Loucy (cell line): ENCODE data around the gene TNFSF13.

Experiments
- EZH2phosphoT487 ChIP-seq: fragments of 200-600 bp; IDR thresholded peaks from 2 replicates; pipeline ENCODE4 v1.6.1; 2018; ENCODE audit warnings: antibody characterized with exemption, mild to moderate bottlenecking, moderate library complexity, borderline replicate concordance
- TF ChIP-seq, protein P1 (sequence below): fragments of 200-600 bp; sonication (generic); conservative IDR thresholded peaks from 2 replicates; pipeline ENCODE4 v1.5.1; 2014; ENCODE audit warnings: mild to moderate bottlenecking, antibody characterized with exemption, low read length

DNA sequence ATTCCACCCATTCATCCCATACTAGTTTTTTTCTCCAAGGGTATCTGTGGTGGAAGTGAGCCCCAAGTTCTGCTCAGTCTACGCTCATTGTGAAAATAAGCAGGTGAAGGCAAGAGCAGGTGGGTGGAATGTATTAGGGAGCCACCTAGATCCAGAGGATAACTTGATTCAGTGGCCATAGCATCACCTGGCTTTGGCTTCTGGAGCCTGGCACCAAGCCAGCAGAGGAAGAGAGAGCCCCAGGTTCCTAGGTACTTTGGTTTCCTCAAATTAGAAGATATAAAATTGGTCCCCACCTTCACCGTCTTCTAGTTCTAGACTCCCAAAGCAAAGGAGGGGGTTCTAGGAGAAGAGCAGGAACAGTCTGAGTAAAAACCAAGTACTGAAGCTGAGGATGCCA is 52.1 kb downstream of the TNFSF13 start:
- TF ChIP-seq, protein P1, sequence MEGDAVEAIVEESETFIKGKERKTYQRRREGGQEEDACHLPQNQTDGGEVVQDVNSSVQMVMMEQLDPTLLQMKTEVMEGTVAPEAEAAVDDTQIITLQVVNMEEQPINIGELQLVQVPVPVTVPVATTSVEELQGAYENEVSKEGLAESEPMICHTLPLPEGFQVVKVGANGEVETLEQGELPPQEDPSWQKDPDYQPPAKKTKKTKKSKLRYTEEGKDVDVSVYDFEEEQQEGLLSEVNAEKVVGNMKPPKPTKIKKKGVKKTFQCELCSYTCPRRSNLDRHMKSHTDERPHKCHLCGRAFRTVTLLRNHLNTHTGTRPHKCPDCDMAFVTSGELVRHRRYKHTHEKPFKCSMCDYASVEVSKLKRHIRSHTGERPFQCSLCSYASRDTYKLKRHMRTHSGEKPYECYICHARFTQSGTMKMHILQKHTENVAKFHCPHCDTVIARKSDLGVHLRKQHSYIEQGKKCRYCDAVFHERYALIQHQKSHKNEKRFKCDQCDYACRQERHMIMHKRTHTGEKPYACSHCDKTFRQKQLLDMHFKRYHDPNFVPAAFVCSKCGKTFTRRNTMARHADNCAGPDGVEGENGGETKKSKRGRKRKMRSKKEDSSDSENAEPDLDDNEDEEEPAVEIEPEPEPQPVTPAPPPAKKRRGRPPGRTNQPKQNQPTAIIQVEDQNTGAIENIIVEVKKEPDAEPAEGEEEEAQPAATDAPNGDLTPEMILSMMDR, result no peak
- TF ChIP-seq EZH2phosphoT487, result no peak
